Measurements from ENCODE around the gene WWOX.

- TF ChIP-seq, protein P1, sequence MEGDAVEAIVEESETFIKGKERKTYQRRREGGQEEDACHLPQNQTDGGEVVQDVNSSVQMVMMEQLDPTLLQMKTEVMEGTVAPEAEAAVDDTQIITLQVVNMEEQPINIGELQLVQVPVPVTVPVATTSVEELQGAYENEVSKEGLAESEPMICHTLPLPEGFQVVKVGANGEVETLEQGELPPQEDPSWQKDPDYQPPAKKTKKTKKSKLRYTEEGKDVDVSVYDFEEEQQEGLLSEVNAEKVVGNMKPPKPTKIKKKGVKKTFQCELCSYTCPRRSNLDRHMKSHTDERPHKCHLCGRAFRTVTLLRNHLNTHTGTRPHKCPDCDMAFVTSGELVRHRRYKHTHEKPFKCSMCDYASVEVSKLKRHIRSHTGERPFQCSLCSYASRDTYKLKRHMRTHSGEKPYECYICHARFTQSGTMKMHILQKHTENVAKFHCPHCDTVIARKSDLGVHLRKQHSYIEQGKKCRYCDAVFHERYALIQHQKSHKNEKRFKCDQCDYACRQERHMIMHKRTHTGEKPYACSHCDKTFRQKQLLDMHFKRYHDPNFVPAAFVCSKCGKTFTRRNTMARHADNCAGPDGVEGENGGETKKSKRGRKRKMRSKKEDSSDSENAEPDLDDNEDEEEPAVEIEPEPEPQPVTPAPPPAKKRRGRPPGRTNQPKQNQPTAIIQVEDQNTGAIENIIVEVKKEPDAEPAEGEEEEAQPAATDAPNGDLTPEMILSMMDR (IDR thresholded peaks at IDR 0.05), result no peak
- TF ChIP-seq POLR2A (IDR thresholded peaks at IDR 0.05), result no peak
These were observed 193.5 kb downstream of the WWOX start for GRCh38 chr16:78292844-78293380.

Data from right lobe of liver (tissue), 4 donors.